ENCODE measurements around the gene ASIC4.
A peak's percentile ranks its signal among the peaks of the same experiment; 100 is the strongest.

Gene ASIC4

DNA sequence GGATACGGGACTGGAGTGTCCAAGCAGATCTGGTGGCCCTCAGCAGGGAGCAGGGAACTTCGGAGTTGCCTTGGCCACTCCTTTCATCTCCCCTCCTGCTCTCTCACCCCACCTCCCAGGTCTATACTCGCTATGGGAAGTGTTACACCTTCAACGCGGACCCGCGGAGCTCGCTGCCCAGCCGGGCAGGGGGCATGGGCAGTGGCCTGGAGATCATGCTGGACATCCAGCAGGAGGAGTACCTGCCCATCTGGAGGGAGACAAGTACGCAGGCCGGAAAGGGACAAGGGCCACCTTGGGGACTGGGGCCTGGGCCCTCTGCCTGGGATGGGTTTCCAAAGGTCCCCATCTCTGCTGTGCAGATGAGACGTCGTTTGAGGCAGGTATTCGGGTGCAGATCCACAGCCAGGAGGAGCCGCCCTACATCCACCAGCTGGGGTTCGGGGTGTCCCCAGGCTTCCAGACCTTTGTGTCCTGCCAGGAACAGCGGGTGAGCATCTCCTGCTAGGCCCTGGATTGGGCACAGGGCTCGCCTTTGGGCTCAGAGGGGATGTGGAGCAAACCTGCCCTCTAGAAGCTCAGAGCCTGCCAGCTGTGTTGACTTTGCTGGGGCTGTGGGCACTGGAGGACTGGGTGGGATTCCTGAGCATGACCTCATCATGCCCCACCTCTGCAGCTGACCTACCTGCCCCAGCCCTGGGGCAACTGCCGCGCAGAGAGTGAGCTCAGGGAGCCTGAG lies 17.5 kb downstream of the ASIC4 start:
- H3K4me3 ChIP-seq (ENCODE audit: low read length): no peak overlapping the region
- no peak for DNase-seq (ENCODE audit: low read depth)
- TF ChIP-seq, protein P1, sequence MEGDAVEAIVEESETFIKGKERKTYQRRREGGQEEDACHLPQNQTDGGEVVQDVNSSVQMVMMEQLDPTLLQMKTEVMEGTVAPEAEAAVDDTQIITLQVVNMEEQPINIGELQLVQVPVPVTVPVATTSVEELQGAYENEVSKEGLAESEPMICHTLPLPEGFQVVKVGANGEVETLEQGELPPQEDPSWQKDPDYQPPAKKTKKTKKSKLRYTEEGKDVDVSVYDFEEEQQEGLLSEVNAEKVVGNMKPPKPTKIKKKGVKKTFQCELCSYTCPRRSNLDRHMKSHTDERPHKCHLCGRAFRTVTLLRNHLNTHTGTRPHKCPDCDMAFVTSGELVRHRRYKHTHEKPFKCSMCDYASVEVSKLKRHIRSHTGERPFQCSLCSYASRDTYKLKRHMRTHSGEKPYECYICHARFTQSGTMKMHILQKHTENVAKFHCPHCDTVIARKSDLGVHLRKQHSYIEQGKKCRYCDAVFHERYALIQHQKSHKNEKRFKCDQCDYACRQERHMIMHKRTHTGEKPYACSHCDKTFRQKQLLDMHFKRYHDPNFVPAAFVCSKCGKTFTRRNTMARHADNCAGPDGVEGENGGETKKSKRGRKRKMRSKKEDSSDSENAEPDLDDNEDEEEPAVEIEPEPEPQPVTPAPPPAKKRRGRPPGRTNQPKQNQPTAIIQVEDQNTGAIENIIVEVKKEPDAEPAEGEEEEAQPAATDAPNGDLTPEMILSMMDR (conservative IDR thresholded peaks at IDR 0.05; ENCODE audit: low read depth, low read length): no peak

DNA sequence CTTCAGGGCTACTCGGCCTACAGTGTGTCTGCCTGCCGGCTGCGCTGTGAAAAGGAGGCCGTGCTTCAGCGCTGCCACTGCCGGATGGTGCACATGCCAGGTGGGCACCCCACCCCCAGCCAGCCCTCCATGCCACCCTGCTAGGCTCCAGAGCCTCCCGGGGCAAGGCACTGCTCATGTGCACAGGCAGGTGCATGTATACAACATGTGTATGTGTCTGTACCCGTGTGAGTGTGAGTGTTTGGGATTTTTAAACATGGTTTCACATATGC lies 18.0 kb downstream of the ASIC4 start:
- TF ChIP-seq, protein P1 (conservative IDR thresholded peaks at IDR 0.05; ENCODE audit: low read depth, low read length): no peak
- no peak for DNase-seq (ENCODE audit: low read depth)
- H3K4me3 ChIP-seq (ENCODE audit: low read length): no peak overlapping the region

DNA sequence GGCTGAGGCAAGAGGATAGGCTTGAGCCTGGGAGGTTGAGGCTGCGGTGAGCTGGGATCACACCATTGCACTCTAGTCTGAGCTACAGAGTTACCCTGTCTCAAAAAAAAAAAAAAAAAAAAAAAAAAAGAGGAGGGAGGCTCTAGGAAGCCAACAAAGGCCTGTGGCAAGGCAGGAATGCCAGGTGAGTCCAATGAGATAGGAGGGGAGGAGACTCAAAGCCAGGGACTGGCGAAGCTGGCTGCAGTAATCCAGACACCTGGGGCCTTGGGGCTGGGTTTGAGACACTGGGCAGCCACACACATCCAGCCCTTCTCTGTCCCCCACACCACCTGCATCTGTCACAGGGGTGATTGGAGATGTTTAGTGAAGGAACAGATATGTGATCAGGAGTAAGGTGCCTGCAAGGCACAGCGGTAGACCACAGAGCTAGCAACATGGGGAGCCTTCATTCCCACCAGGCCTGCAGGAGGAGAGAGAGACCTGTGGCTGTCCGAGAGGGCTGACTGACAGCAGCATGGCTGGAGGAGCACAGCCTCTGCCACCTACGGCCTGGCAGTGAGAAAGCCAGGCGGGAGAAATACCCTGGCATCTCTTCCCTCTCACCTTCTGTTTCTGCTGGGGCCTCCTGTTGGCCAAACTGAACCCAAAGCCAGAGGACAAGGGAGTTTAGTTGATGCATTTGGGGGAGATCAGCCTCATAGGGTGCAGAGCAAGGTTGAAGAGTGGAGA lies 19.8 kb downstream of the ASIC4 start:
- no peak for DNase-seq (ENCODE audit: low read depth)
- TF ChIP-seq, protein P1 (conservative IDR thresholded peaks at IDR 0.05; ENCODE audit: low read depth, low read length): no peak
- no peak overlapping the region for H3K4me3 ChIP-seq (ENCODE audit: low read length)

DNA sequence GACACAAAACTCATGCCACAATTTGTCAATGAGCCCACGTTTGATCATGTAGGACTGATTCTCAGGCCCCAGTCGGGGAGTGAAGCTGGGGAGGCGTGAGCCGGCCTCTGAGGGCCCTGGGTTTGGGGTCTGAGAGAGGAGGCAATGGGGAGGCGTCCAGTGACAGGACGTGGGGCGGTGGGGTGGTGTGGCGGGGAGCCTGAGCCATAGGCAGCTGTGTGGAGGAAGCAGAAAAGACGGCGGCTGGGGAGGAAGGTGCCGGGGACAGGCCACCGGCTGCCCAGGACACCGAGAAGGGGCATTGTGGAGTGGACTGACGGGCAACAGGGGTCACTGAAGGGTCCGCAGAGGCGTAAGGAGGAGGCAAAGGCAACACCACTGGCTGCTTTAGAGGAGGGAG lies 22.1 kb downstream of the ASIC4 start:
- no peak for DNase-seq (ENCODE audit: low read depth)
- H3K4me3 ChIP-seq (ENCODE audit: low read length): no peak overlapping the region
- TF ChIP-seq, protein P1 (conservative IDR thresholded peaks at IDR 0.05; ENCODE audit: low read depth, low read length): no peak

DNA sequence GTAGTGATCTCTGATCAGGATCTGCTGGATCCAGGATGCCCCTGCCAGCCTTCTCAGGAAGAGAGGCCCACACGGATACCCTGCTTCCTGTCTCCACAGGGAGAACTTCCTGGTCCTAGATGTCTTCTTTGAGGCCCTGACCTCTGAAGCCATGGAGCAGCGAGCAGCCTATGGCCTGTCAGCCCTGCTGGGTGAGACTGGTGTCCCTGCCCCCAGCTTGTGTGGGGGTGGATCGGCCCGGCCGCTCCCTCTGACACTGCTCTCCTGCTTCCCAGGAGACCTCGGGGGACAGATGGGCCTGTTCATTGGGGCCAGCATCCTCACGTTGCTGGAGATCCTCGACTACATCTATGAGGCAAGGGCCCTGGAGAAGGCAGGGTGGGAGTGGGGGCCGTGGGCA lies 22.7 kb downstream of the ASIC4 start:
- TF ChIP-seq, protein P1 (conservative IDR thresholded peaks at IDR 0.05; ENCODE audit: low read depth, low read length): no peak
- no peak for DNase-seq (ENCODE audit: low read depth)
- H3K4me3 ChIP-seq (ENCODE audit: low read length): no peak overlapping the region

DNA sequence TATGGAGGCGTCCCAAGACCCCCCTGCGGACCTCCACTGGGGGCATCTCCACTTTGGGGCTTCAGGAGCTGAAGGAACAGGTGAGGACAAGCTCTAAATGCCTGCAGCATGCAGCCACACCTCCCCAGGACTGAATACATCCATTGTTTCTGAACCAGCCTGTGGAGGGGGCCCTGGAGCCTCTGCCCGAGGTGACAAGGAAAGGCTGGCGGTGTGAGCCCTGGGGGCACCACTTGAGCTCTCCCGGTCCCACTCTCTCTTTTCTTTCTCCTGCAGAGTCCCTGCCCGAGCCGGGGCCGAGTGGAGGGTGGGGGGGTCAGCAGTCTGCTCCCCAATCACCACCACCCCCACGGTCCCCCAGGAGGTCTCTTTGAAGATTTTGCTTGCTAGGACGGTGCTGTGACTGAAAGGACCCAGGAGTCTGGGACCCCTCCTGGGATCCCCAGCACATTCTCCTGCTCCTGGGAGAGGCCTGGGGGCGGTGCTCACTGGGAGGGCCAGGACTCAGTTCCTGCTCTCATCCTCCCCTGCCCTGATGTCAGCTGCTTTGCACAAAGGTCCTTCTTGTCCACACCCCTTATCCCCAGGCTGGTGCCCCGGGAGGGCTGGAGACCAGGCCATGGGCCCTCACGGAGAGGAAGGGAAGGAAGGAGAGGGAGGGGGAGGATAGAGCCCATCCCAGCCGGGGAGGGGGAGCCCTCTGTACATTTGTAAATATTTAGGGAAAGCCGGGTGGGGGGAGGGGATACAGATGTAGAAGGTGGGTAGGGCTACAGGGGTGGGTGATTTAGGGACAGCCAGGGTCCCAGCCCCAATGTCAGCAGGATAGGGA lies 23.6 kb downstream of the ASIC4 start:
- no peak for DNase-seq (ENCODE audit: low read depth)
- TF ChIP-seq, protein P1 (conservative IDR thresholded peaks at IDR 0.05; ENCODE audit: low read depth, low read length): peak; percentile 36
- no peak overlapping the region for H3K4me3 ChIP-seq (ENCODE audit: low read length)
